Endothelial cell of umbilical vein (primary cell): ENCODE data around the gene LRRC43. TPM values are rescaled to one million over a fixed set of nuclear protein-coding genes. Genes with fewer than 3 reads are reported as not detected.

Source experiments
- BruUV-seq: library from RNA; stranded (reverse); fragments of 400-500 nt; replicated peaks from 2 replicates; lab custom pipeline; 2021; lab: Mats Ljungman, UMichigan
- CTCF ChIA-PET: fragments of 300-600, 350-600 bp; sonication (Branson Sonifier 250); formaldehyde crosslinking; loops from one replicate; lab custom pipeline; 2021; ENCODE audit warnings: antibody characterized with exemption, inconsistent platforms; lab: Charles Lee
- POLR2A ChIA-PET: fragments of 300-600, 350-600 bp; sonication (Branson Sonifier 250); formaldehyde crosslinking; loops from one replicate; lab custom pipeline; 2021; ENCODE audit warnings: antibody characterized with exemption, inconsistent platforms; lab: Charles Lee
- DNase-seq: peaks from one replicate; pipeline ENCODE4 v3.0.0-alpha.2; 2011; ENCODE audit warnings: low read depth, low spot score
- FAIRE-seq: peaks from 2 replicates; lab custom pipeline; 2011; peaks lifted over from hg19 to GRCh38; lab: Jason Lieb, UNC
- H2AFZ ChIP-seq: 2 replicates; pipeline ENCODE4 v1.6.0; 2012; ENCODE audit warnings: low read depth, low read length, control low read depth, inconsistent platforms
- H3K27ac ChIP-seq: 2 replicates; pipeline ENCODE4 v1.5.1; 2011; ENCODE audit warnings: low read depth, mild to moderate bottlenecking, control low read depth, low read length, moderate library complexity; ENCODE audit not compliant: insufficient read depth
- H3K27me3 ChIP-seq, 2 experiments: 2 replicates each; pipeline versions ENCODE4 v1.6.0 to v1.6.1; 2011; ENCODE audit warnings: low read length in 2 of 2, mixed read lengths in 1 of 2; ENCODE audit not compliant: control insufficient read depth in 2 of 2, insufficient read depth in 2 of 2
- H3K36me3 ChIP-seq, 2 experiments: 2 replicates in 1 of 2; 3 replicates in 1 of 2; pipeline ENCODE4 v1.5.1; 2011; ENCODE audit warnings: low read length in 2 of 2, mild to moderate bottlenecking in 1 of 2, moderate library complexity in 1 of 2; ENCODE audit not compliant: control insufficient read depth in 2 of 2, insufficient read depth in 2 of 2; ENCODE audit errors: extremely low read depth in 1 of 2
- H3K4me1 ChIP-seq: 3 replicates; pipeline ENCODE4 v1.5.1; 2011; ENCODE audit warnings: mild to moderate bottlenecking, low read length; ENCODE audit not compliant: control insufficient read depth, insufficient read depth; ENCODE audit errors: extremely low read depth
- H3K4me2 ChIP-seq: 2 replicates; pipeline ENCODE4 v1.6.1; 2011; ENCODE audit warnings: low read length, control low read depth, mixed read lengths; ENCODE audit not compliant: insufficient read depth
- H3K4me3 ChIP-seq, 3 experiments: fragments of 200-600 bp in 1 of 3; sonication (generic), shearing (Covaris generic) in 1 of 3; replicated peaks in 1 of 3; 2 replicates each; pipeline ENCODE4 v1.5.1; 2011 to 2016; ENCODE audit warnings: control low read depth in 3 of 3, low read length in 3 of 3, mild to moderate bottlenecking in 2 of 3, inconsistent platforms in 1 of 3, low read depth in 1 of 3, moderate library complexity in 1 of 3; ENCODE audit not compliant: insufficient read depth in 1 of 3
- H3K79me2 ChIP-seq: 2 replicates; pipeline ENCODE4 v1.6.0; 2012; ENCODE audit warnings: low read length, inconsistent platforms; ENCODE audit not compliant: control insufficient read depth, insufficient read depth
- H3K9ac ChIP-seq: replicated peaks from 2 replicates; pipeline ENCODE3; 2011; ENCODE audit warnings: low read length, control low read depth; ENCODE audit not compliant: insufficient read depth; ENCODE audit errors: extremely low read depth
- H3K9me1 ChIP-seq: replicated peaks from 3 replicates; pipeline ENCODE4 v1.6.0; 2011; ENCODE audit warnings: mild to moderate bottlenecking, low read length; ENCODE audit not compliant: control insufficient read depth, insufficient read depth; ENCODE audit errors: extremely low read depth
- H3K9me3 ChIP-seq: replicated peaks from 2 replicates; pipeline ENCODE4 v1.5.1; 2012; ENCODE audit warnings: low read length, inconsistent platforms; ENCODE audit not compliant: control insufficient read depth, insufficient read depth
- H4K20me1 ChIP-seq: replicated peaks from 2 replicates; pipeline ENCODE3; 2011; ENCODE audit warnings: mild to moderate bottlenecking, low read length; ENCODE audit not compliant: control insufficient read depth, insufficient read depth; ENCODE audit errors: extremely low read depth
- CTCF ChIP-seq, 2 donors: IDR thresholded peaks; 1 replicate in 1 of 2; 2 replicates in 1 of 2; pipeline ENCODE4 v1.5.1; 2011; ENCODE audit warnings: low read length in 2 of 2, mild to moderate bottlenecking in 2 of 2, moderate library complexity in 2 of 2, control low read depth in 1 of 2, inconsistent platforms in 1 of 2, low read depth in 1 of 2; ENCODE audit not compliant: insufficient read depth in 1 of 2; ENCODE audit errors: extremely low read depth in 1 of 2
- EZH2 ChIP-seq: IDR thresholded peaks from 2 replicates; pipeline ENCODE4 v1.6.1; 2012; ENCODE audit warnings: borderline replicate concordance, low read depth, mild to moderate bottlenecking, moderate library complexity, low read length, inconsistent platforms; ENCODE audit not compliant: severe bottlenecking
- FOS ChIP-seq: IDR thresholded peaks from 2 replicates; pipeline ENCODE4 v1.6.1; 2011; ENCODE audit warnings: mild to moderate bottlenecking, low read length, moderate library complexity, borderline replicate concordance; ENCODE audit not compliant: insufficient read depth
- GATA2 ChIP-seq: IDR thresholded peaks from 2 replicates; pipeline ENCODE4 v1.7.0; 2011; ENCODE audit warnings: low read depth, mild to moderate bottlenecking, moderate library complexity, mixed read lengths, low read length; ENCODE audit not compliant: insufficient read length, insufficient read depth
- JUN ChIP-seq: IDR thresholded peaks from 2 replicates; pipeline ENCODE4 v1.6.1; 2011; ENCODE audit warnings: borderline replicate concordance, low read depth; ENCODE audit not compliant: insufficient read length, insufficient read depth
- MAX ChIP-seq: IDR thresholded peaks from 2 replicates; pipeline ENCODE4 v1.6.1; 2011; ENCODE audit not compliant: insufficient read depth, insufficient read length
- MYC ChIP-seq: IDR thresholded peaks from one replicate; pipeline ENCODE4 v1.6.1; 2011; ENCODE audit warnings: mild to moderate bottlenecking, low read depth, low read length
- POLR2A ChIP-seq: IDR thresholded peaks from 2 replicates; pipeline ENCODE4 v1.6.1; 2012; ENCODE audit warnings: low read depth, mild to moderate bottlenecking, control low read depth, low read length
- POLR2AphosphoS5 ChIP-seq: IDR thresholded peaks from 2 replicates; pipeline ENCODE4 v1.6.1; 2012; ENCODE audit warnings: low read depth, mild to moderate bottlenecking, control low read depth, low read length, moderate library complexity; ENCODE audit not compliant: insufficient read depth
- dilution Hi-C: fragments of 300-500 bp; cut with MboI; formaldehyde crosslinking; loops from one replicate; pipeline ENCODE4 v1.15.0; 2019; ENCODE audit warnings: low sequenced_read_pairs; ENCODE audit not compliant: extremely low pct_ligation_motif_present
- intact Hi-C: fragments of 100-400 bp; cut with micrococcal nuclease; formaldehyde crosslinking; loops from one replicate; pipeline ENCODE4 v1.10.0; 2022
- polyA plus RNA-seq, 4 experiments: library from polyadenylated mRNA; depleted of rRNA in 3 of 4; stranded (reverse) in 3 of 4; unstranded in 1 of 4; fragments of >200 nt; gene quantifications; 2 replicates each; pipeline versions ENCODE4 v1.2.1 to v1.2.3, GENCODE V29; 2011 to 2012; ENCODE audit warnings: missing spikeins in 1 of 4
- total RNA-seq: library from RNA; stranded (reverse); gene quantifications from 2 replicates; pipeline ENCODE4 v1.2.3, GENCODE V29; 2021

LRRC43 gene
- total and polyA plus RNA-seq, 2 donors (not counting 3 experiments of a cell fraction or from before 2014, with no cell fraction given): 3.1 to 3.4 TPM

GRCh38 chr12:122203301-122204166 is 20.6 kb downstream of the LRRC43 start, which contains the start of gene B3GNT4:
Gene B3GNT4 (plus strand): TSS chr12:122203709. CDS start chr12:122204619, 910 bp downstream.
- H3K27me3 ChIP-seq: peaks cover 9 to 18% of the 10 kb centered on the region in 2 experiments
- dilution Hi-C loops (no loop called here), intact Hi-C loops (no loop called here)
- H3K9me1 ChIP-seq: no peaks in the 10 kb centered on the region
- H3K4me2 ChIP-seq: peak within 1 kb of the TSS; percentile 57
- BruUV-seq: no TSS peak
- H3K27ac ChIP-seq: no peak within 1 kb of the TSS
- H3K9me3 ChIP-seq: no peaks in the 10 kb centered on the region
- H3K4me3 ChIP-seq: peak within 1 kb of the TSS in 2 of 3 experiments; percentile 24 to 29
- peak within 1 kb of the TSS; percentile 74 for H2AFZ ChIP-seq
- TF ChIP-seq JUN (no peak), MYC (no peak), POLR2AphosphoS5 (no peak), EZH2 (no peak), GATA2 (no peak), CTCF (IDR thresholded peaks at IDR 0.05; ENCODE audit: extremely low read depth in 1 of 2, insufficient read depth in 1 of 2, low read depth in 1 of 2, low read length in 2 of 2) (no peak), FOS (no peak), MAX (no peak), POLR2A (no peak)
- peaks cover 8% of the 10 kb centered on the region for H3K4me1 ChIP-seq
- CTCF ChIA-PET: interaction anchor here (0.9 kb wide), 1 partner anchor 12 kb away, joined by 3 read pairs; no protein-coding TSS in a partner anchor
- POLR2A ChIA-PET: interaction anchor here (0.6 kb wide), 1 partner anchor 56 kb away, joined by 3 read pairs; no protein-coding TSS in a partner anchor
- no peaks in the 10 kb centered on the region for H3K79me2 ChIP-seq
- H3K36me3 ChIP-seq: peaks cover 6 to 8% of the 10 kb centered on the region in 2 experiments
- H3K9ac ChIP-seq: peak within 1 kb of the TSS; percentile 12
- H4K20me1 ChIP-seq: no peaks in the 10 kb centered on the region
- peak; percentile 40 for DNase-seq
- FAIRE-seq: peak; percentile 78
